Effector CD8-positive, alpha-beta T cell (primary cell): ENCODE results near the gene RASSF8.

Experiments used
- DNase-seq: peaks from one replicate; lab custom pipeline; 2025; lab: John Stamatoyannopoulos, UW

RASSF8 gene

GRCh38 chr12:26109343-26109881 is 150.9 kb downstream of the RASSF8 start:
- no peak for DNase-seq

- no peak for DNase-seq
These were observed 153.8 kb downstream of the RASSF8 start for GRCh38 chr12:26112232-26112631.

GRCh38 chr12:26112703-26113147 is 154.2 kb downstream of the RASSF8 start:
- no peak for DNase-seq

GRCh38 chr12:26113181-26113654 is 154.7 kb downstream of the RASSF8 start:
- no peak for DNase-seq

GRCh38 chr12:26113853-26114719 is 155.6 kb downstream of the RASSF8 start:
- DNase-seq = peak; percentile 51

- no peak for DNase-seq
These were observed 156.4 kb downstream of the RASSF8 start for GRCh38 chr12:26114720-26115401.

- no peak for DNase-seq
These were observed 158.6 kb downstream of the RASSF8 start for GRCh38 chr12:26116829-26117715.

GRCh38 chr12:26118308-26118707 is 159.8 kb downstream of the RASSF8 start:
- DNase-seq = no peak

- no peak for DNase-seq
These were observed 161.0 kb downstream of the RASSF8 start for GRCh38 chr12:26119391-26119989.

GRCh38 chr12:26120561-26121274 is 162.2 kb downstream of the RASSF8 start:
- no peak for DNase-seq

GRCh38 chr12:26121323-26122060 is 163.0 kb downstream of the RASSF8 start:
- DNase-seq = no peak

- no peak for DNase-seq
These were observed 163.7 kb downstream of the RASSF8 start for GRCh38 chr12:26122061-26122680.

GRCh38 chr12:26122681-26123481 is 164.4 kb downstream of the RASSF8 start:
- DNase-seq = no peak

- no peak for DNase-seq
These were observed 165.0 kb downstream of the RASSF8 start for GRCh38 chr12:26123482-26123980.

- no peak for DNase-seq
These were observed 166.2 kb downstream of the RASSF8 start, which contains the start of gene BHLHE41 for GRCh38 chr12:26124446-26125399. Gene BHLHE41 (minus strand): TSS chr12:26125037. CDS start chr12:26124779, 258 bp downstream.

GRCh38 chr12:26125400-26126339 is 167.2 kb downstream of the RASSF8 start:
- no peak for DNase-seq
